Mesenchymal stem cell (in vitro differentiated cells and primary cell): ENCODE measurements around the gene PON3. TPM values are rescaled to one million over a fixed set of nuclear protein-coding genes. Genes with fewer than 3 reads are reported as not detected.

ENCODE experiments used
- DNase-seq: peaks from one replicate; pipeline ENCODE4 v3.0.0-alpha.2; 2013
- H2AFZ ChIP-seq: one replicate; pipeline ENCODE4 v1.6.1; 2013; ENCODE audit warnings: low read depth, mild to moderate bottlenecking, control low read depth, inconsistent platforms, low read length, moderate library complexity
- H2AK5ac ChIP-seq: 2 replicates; pipeline ENCODE4 v1.6.1; 2013; ENCODE audit warnings: low read length, moderate library complexity, mild to moderate bottlenecking, inconsistent platforms; ENCODE audit not compliant: severe bottlenecking
- H2BK120ac ChIP-seq: one replicate; pipeline ENCODE4 v1.6.1; 2013; ENCODE audit warnings: low read depth, mild to moderate bottlenecking, inconsistent platforms, low read length, moderate library complexity
- H2BK12ac ChIP-seq, 2 experiments: one replicate each; pipeline ENCODE4 v1.6.1; 2013; ENCODE audit warnings: inconsistent platforms in 2 of 2, low read length in 2 of 2, mild to moderate bottlenecking in 2 of 2, moderate library complexity in 2 of 2, control low read depth in 1 of 2
- H2BK15ac ChIP-seq: one replicate; pipeline ENCODE4 v1.6.1; 2013; ENCODE audit warnings: mild to moderate bottlenecking, low read depth, inconsistent platforms; ENCODE audit not compliant: poor library complexity, severe bottlenecking
- H2BK5ac ChIP-seq: 2 replicates; pipeline ENCODE4 v1.6.1; 2013; ENCODE audit warnings: low read depth, mild to moderate bottlenecking, low read length, control low read depth, inconsistent platforms; ENCODE audit not compliant: poor library complexity, severe bottlenecking
- H3K14ac ChIP-seq, 2 experiments: one replicate each; pipeline ENCODE4 v1.6.1; 2013; ENCODE audit warnings: inconsistent platforms in 2 of 2, low read length in 2 of 2, control low read depth in 1 of 2, mild to moderate bottlenecking in 1 of 2, moderate library complexity in 1 of 2
- H3K18ac ChIP-seq, 2 experiments: one replicate each; pipeline ENCODE4 v1.6.1; 2013; ENCODE audit warnings: inconsistent platforms in 2 of 2, low read length in 2 of 2, control low read depth in 1 of 2, low read depth in 1 of 2, mild to moderate bottlenecking in 1 of 2
- H3K23ac ChIP-seq, 2 experiments: one replicate each; pipeline ENCODE4 v1.6.1; 2013; ENCODE audit warnings: inconsistent platforms in 2 of 2, low read length in 2 of 2, mild to moderate bottlenecking in 2 of 2, moderate library complexity in 2 of 2, control low read depth in 1 of 2
- H3K27ac ChIP-seq: 2 replicates; pipeline ENCODE4 v1.5.1; 2013; ENCODE audit warnings: mild to moderate bottlenecking, moderate library complexity, low read length, control low read depth, inconsistent platforms; ENCODE audit not compliant: poor library complexity, severe bottlenecking
- H3K27me3 ChIP-seq, 2 experiments: 2 replicates each; pipeline versions ENCODE4 v1.6.1 to v1.7.0; 2013; ENCODE audit warnings: low read length in 2 of 2, mild to moderate bottlenecking in 2 of 2, moderate library complexity in 2 of 2, control low read depth in 1 of 2, inconsistent platforms in 1 of 2; ENCODE audit not compliant: control insufficient read depth in 1 of 2, insufficient read depth in 1 of 2
- H3K36me3 ChIP-seq, 2 experiments: 2 replicates each; pipeline versions ENCODE4 v1.6.1 to v1.7.0; 2013; ENCODE audit warnings: low read length in 2 of 2, control low read depth in 1 of 2, inconsistent platforms in 1 of 2, low read depth in 1 of 2, mild to moderate bottlenecking in 1 of 2; ENCODE audit not compliant: insufficient read depth in 2 of 2, control insufficient read depth in 1 of 2
- H3K4ac ChIP-seq, 2 experiments: one replicate each; pipeline ENCODE4 v1.6.1; 2013; ENCODE audit warnings: inconsistent platforms in 2 of 2, low read length in 2 of 2, mild to moderate bottlenecking in 2 of 2, moderate library complexity in 2 of 2, control low read depth in 1 of 2, low read depth in 1 of 2
- H3K4me1 ChIP-seq: 2 replicates; pipeline ENCODE4 v1.6.1; 2013; ENCODE audit warnings: low read depth, low read length, control low read depth; ENCODE audit not compliant: control insufficient read depth, insufficient read depth
- H3K4me2 ChIP-seq: 2 replicates; pipeline ENCODE4 v1.6.1; 2013; ENCODE audit warnings: low read length, mild to moderate bottlenecking, inconsistent platforms; ENCODE audit not compliant: poor library complexity, severe bottlenecking
- H3K4me3 ChIP-seq, 2 experiments: 2 replicates each; pipeline versions ENCODE4 v1.5.1 to v1.7.0; 2013; ENCODE audit warnings: low read length in 2 of 2, mild to moderate bottlenecking in 2 of 2, control low read depth in 1 of 2, low read depth in 1 of 2; ENCODE audit not compliant: insufficient read depth in 1 of 2
- H3K79me1 ChIP-seq: replicated peaks from 2 replicates; pipeline ENCODE4 v1.6.1; 2013; ENCODE audit warnings: mild to moderate bottlenecking, control low read depth, low read length, inconsistent platforms; ENCODE audit not compliant: poor library complexity, severe bottlenecking
- H3K9ac ChIP-seq: 2 replicates; pipeline ENCODE4 v1.7.0; 2013; ENCODE audit warnings: mild to moderate bottlenecking, low read length, moderate library complexity
- H3K9me3 ChIP-seq: 2 replicates; pipeline ENCODE4 v1.7.0; 2013; ENCODE audit warnings: mild to moderate bottlenecking, low read length; ENCODE audit not compliant: control insufficient read depth
- H4K8ac ChIP-seq: one replicate; pipeline ENCODE4 v1.6.1; 2013; ENCODE audit warnings: inconsistent platforms, mild to moderate bottlenecking, low read length, moderate library complexity
- H4K91ac ChIP-seq: one replicate; pipeline ENCODE4 v1.6.1; 2013; ENCODE audit warnings: mild to moderate bottlenecking, low read length, inconsistent platforms
- WGBS: methylation state at CpG from one replicate; pipeline ENCODE4 v1.1.7; 2013; ENCODE audit warnings: mixed read lengths; 5-methylcytosine and 5-hydroxymethylcytosine counted together
- small RNA-seq: library from polyadenylated mRNA; stranded (forward); fragments of <200 nt; extraction: miRNeasy Mini kit (QIAGEN cat#:217004); gene quantifications from one replicate; pipeline ENCODE3, GENCODE V24; 2013; ENCODE audit warnings: low read depth

The PON3 gene

GRCh38 chr7:95312561-95312960 is 83.6 kb downstream of the PON3 start:
- Histone ChIP-seq H2BK120ac (no peak overlapping the region), H2BK12ac (no peak overlapping the region), H3K4me1 (peaks cover 1% of the 10 kb centered on the region), H3K14ac (no peak overlapping the region), H3K27me3 (peaks cover 0 to 3% of the 10 kb centered on the region in 2 experiments), H4K91ac (no peak overlapping the region), H3K4me2 (no peak overlapping the region), H3K4me3 (no peak overlapping the region), H3K9ac (no peak overlapping the region), H3K36me3 (no peaks in the 10 kb centered on the region), H3K23ac (no peak overlapping the region), H2AFZ (no peak overlapping the region), H2AK5ac (no peak overlapping the region), H2BK5ac (no peak overlapping the region), H3K79me1 (no peaks in the 10 kb centered on the region), H4K8ac (no peak overlapping the region), H3K18ac (no peak overlapping the region), H3K9me3 (no peaks in the 10 kb centered on the region), H3K27ac (no peak overlapping the region), H2BK15ac (no peak overlapping the region), H3K4ac (no peak overlapping the region)
- no peak for DNase-seq
- 95% methylated on average over 4 of the region's 4 CpGs for WGBS

- Histone ChIP-seq H3K9ac (no peak overlapping the region), H2BK15ac (no peak overlapping the region), H3K23ac (no peak overlapping the region), H3K4me2 (no peak overlapping the region), H3K27me3 (peaks cover 0 to 3% of the 10 kb centered on the region in 2 experiments), H3K4me1 (peaks cover 1% of the 10 kb centered on the region), H4K8ac (no peak overlapping the region), H3K9me3 (no peaks in the 10 kb centered on the region), H3K36me3 (no peaks in the 10 kb centered on the region), H2AK5ac (no peak overlapping the region), H2AFZ (no peak overlapping the region), H3K79me1 (no peaks in the 10 kb centered on the region), H4K91ac (no peak overlapping the region), H2BK5ac (no peak overlapping the region), H2BK120ac (no peak overlapping the region), H2BK12ac (no peak overlapping the region), H3K14ac (no peak overlapping the region), H3K4ac (no peak overlapping the region), H3K27ac (no peak overlapping the region), H3K18ac (no peak overlapping the region), H3K4me3 (no peak overlapping the region)
- WGBS: no CpG with 5 or more reads among the region's 2 CpGs
- DNase-seq: no peak
These were observed 84.8 kb downstream of the PON3 start for GRCh38 chr7:95311389-95311788.

- Histone ChIP-seq H3K4me1 (peaks cover 1% of the 10 kb centered on the region), H2BK5ac (no peak overlapping the region), H3K27me3 (peaks cover 0 to 7% of the 10 kb centered on the region in 2 experiments), H3K23ac (no peak overlapping the region), H2BK15ac (no peak overlapping the region), H2BK120ac (no peak overlapping the region), H4K91ac (no peak overlapping the region), H3K4ac (no peak overlapping the region), H4K8ac (no peak overlapping the region), H3K9ac (no peak overlapping the region), H3K4me2 (no peak overlapping the region), H3K4me3 (no peak overlapping the region), H3K79me1 (no peaks in the 10 kb centered on the region), H3K18ac (no peak overlapping the region), H3K14ac (no peak overlapping the region), H2AK5ac (no peak overlapping the region), H2AFZ (no peak overlapping the region), H2BK12ac (no peak overlapping the region), H3K9me3 (no peaks in the 10 kb centered on the region), H3K27ac (no peak overlapping the region), H3K36me3 (no peaks in the 10 kb centered on the region)
- WGBS: 94% methylated on average over 2 of the region's 2 CpGs
- no peak for DNase-seq
These were observed 86.2 kb downstream of the PON3 start for GRCh38 chr7:95309951-95310350.

Small RNAs within 50 kb of the gene (small RNA-seq; reads per million reads assigned to genes)
- not detected for gene AC004022.2
